IMR-90 (cell line): Measurements from ENCODE around the gene TCFL5. TPM values are rescaled to one million over a fixed set of nuclear protein-coding genes. Genes with fewer than 3 reads are reported as not detected.

ENCODE experiments used
- ATAC-seq: fragments of 200-7000 bp; cut with Tn5 transposase; 2 replicates; pipeline ENCODE4 v1.9.1; 2020; ENCODE audit warnings: low read depth, mild to moderate bottlenecking, moderate library complexity
- BruUV-seq: library from RNA; stranded (reverse); fragments of 400-500 nt; replicated peaks from 2 replicates; lab custom pipeline; 2021; lab: Mats Ljungman, UMichigan
- CTCF ChIA-PET: fragments of 300-600 bp; formaldehyde crosslinking; extraction: SDS; loops from one replicate; lab custom pipeline; 2021; ENCODE audit warnings: antibody characterized with exemption; lab: Yijun Ruan, JAX
- POLR2A ChIA-PET: fragments of 300-600 bp; sonication (Branson Sonifier 250); formaldehyde crosslinking; loops from one replicate; lab custom pipeline; 2022; ENCODE audit warnings: antibody characterized with exemption; ENCODE audit not compliant: unreplicated experiment; lab: Charles Lee
- DNase-seq: peaks from one replicate; pipeline ENCODE4 v3.0.0; 2013
- H2AFZ ChIP-seq: replicated peaks from 2 replicates; pipeline ENCODE3; 2013; ENCODE audit warnings: low read length, mild to moderate bottlenecking; ENCODE audit not compliant: poor library complexity
- H2AK5ac ChIP-seq: 2 replicates; pipeline ENCODE4 v1.6.1; 2013; ENCODE audit warnings: low read depth, low read length, inconsistent platforms
- H2AK9ac ChIP-seq: replicated peaks from 2 replicates; pipeline ENCODE3; 2013; ENCODE audit warnings: mild to moderate bottlenecking, low read depth, low read length, moderate library complexity; ENCODE audit not compliant: poor library complexity
- H2BK120ac ChIP-seq: 2 replicates; pipeline ENCODE4 v1.6.1; 2013; ENCODE audit warnings: low read depth, low read length, inconsistent platforms
- H2BK15ac ChIP-seq: 3 replicates; pipeline ENCODE4 v1.6.1; 2013; ENCODE audit warnings: low read depth, low read length, inconsistent platforms
- H2BK20ac ChIP-seq: 2 replicates; pipeline ENCODE4 v1.6.1; 2013; ENCODE audit warnings: low read depth, mild to moderate bottlenecking, inconsistent platforms, low read length, moderate library complexity
- H2BK5ac ChIP-seq: 2 replicates; pipeline ENCODE4 v1.6.1; 2013; ENCODE audit warnings: mild to moderate bottlenecking, low read depth, low read length, inconsistent platforms; ENCODE audit not compliant: poor library complexity, severe bottlenecking
- H3K14ac ChIP-seq: replicated peaks from 2 replicates; pipeline ENCODE4 v1.6.1; 2013; ENCODE audit warnings: low read depth, low read length, inconsistent platforms
- H3K18ac ChIP-seq: 2 replicates; pipeline ENCODE4 v1.6.1; 2013; ENCODE audit warnings: low read depth, low read length, control low read depth
- H3K23ac ChIP-seq: 2 replicates; pipeline ENCODE4 v1.6.1; 2013; ENCODE audit warnings: low read depth, low read length, inconsistent platforms
- H3K27ac ChIP-seq: 2 replicates; pipeline ENCODE4 v1.5.1; 2013; ENCODE audit warnings: mild to moderate bottlenecking, control low read depth, low read length; ENCODE audit not compliant: insufficient read depth
- H3K27me3 ChIP-seq: 2 replicates; pipeline ENCODE4 v1.6.1; 2013; ENCODE audit warnings: low read length; ENCODE audit not compliant: control insufficient read depth, insufficient read depth
- H3K36me3 ChIP-seq: 2 replicates; pipeline ENCODE4 v1.6.1; 2013; ENCODE audit warnings: low read length, mixed read lengths; ENCODE audit not compliant: control insufficient read depth, insufficient read depth
- H3K4ac ChIP-seq: 2 replicates; pipeline ENCODE4 v1.6.1; 2013; ENCODE audit warnings: low read depth, low read length, inconsistent platforms
- H3K4me1 ChIP-seq: 2 replicates; pipeline ENCODE4 v1.6.1; 2013; ENCODE audit warnings: low read length, mixed read lengths; ENCODE audit not compliant: control insufficient read depth, insufficient read depth
- H3K4me2 ChIP-seq: 2 replicates; pipeline ENCODE4 v1.6.1; 2013; ENCODE audit warnings: low read depth, mild to moderate bottlenecking, control low read depth, low read length, moderate library complexity
- H3K4me3 ChIP-seq: 2 replicates; pipeline ENCODE4 v1.5.1; 2013; ENCODE audit warnings: low read depth, mild to moderate bottlenecking, control low read depth, low read length, moderate library complexity; ENCODE audit not compliant: insufficient read depth
- H3K56ac ChIP-seq: 2 replicates; pipeline ENCODE4 v1.6.1; 2013; ENCODE audit warnings: low read length, inconsistent platforms; ENCODE audit not compliant: insufficient read depth; ENCODE audit errors: extremely low read depth
- H3K79me1 ChIP-seq, 2 experiments: 2 replicates each; pipeline ENCODE4 v1.6.1; 2013; ENCODE audit warnings: low read length in 2 of 2, inconsistent platforms in 1 of 2, low read depth in 1 of 2
- H3K9ac ChIP-seq: 2 replicates; pipeline ENCODE4 v1.6.1; 2013; ENCODE audit warnings: low read depth, low read length, control low read depth
- H3K9me1 ChIP-seq: 2 replicates; pipeline ENCODE4 v1.6.1; 2013; ENCODE audit warnings: low read length, inconsistent platforms; ENCODE audit not compliant: insufficient read depth
- H3K9me3 ChIP-seq: 2 replicates; pipeline ENCODE4 v1.6.1; 2013; ENCODE audit warnings: low read length; ENCODE audit not compliant: control insufficient read depth, insufficient read depth
- H4K20me1 ChIP-seq: 2 replicates; pipeline ENCODE4 v1.6.1; 2013; ENCODE audit warnings: low read length, inconsistent platforms; ENCODE audit not compliant: insufficient read depth
- H4K5ac ChIP-seq: 2 replicates; pipeline ENCODE4 v1.6.1; 2013; ENCODE audit warnings: mild to moderate bottlenecking, low read depth, low read length, control low read depth
- H4K8ac ChIP-seq, 2 experiments: 2 replicates each; pipeline ENCODE4 v1.6.1; 2013; ENCODE audit warnings: low read depth in 2 of 2, low read length in 2 of 2, control low read depth in 1 of 2, inconsistent platforms in 1 of 2
- H4K91ac ChIP-seq: 2 replicates; pipeline ENCODE4 v1.6.1; 2013; ENCODE audit warnings: low read depth, low read length, inconsistent platforms; ENCODE audit not compliant: insufficient read depth
- BHLHE40 ChIP-seq: fragments of 150-350 bp; IDR thresholded peaks from 2 replicates; pipeline ENCODE4 v1.6.1; 2016; ENCODE audit warnings: mild to moderate bottlenecking, low read depth, low read length
- CEBPB ChIP-seq: IDR thresholded peaks from 2 replicates; pipeline ENCODE4 v1.6.1; 2012; ENCODE audit warnings: low read depth, low read length, improper control_type of control experiment
- CHD1 ChIP-seq: IDR thresholded peaks from 2 replicates; pipeline ENCODE4 v1.6.1; 2012; ENCODE audit warnings: low read depth, low read length, improper control_type of control experiment
- CTCF ChIP-seq: conservative IDR thresholded peaks from 2 replicates; pipeline ENCODE4 v1.5.1; 2012; ENCODE audit warnings: mild to moderate bottlenecking, low read depth, low read length, improper control_type of control experiment
- FOS ChIP-seq: fragments of 150-350 bp; IDR thresholded peaks from 2 replicates; pipeline ENCODE4 v1.6.1; 2016; ENCODE audit warnings: low read depth, low read length
- MAFK ChIP-seq: IDR thresholded peaks from 2 replicates; pipeline ENCODE4 v1.6.1; 2012; ENCODE audit warnings: low read depth, low read length, improper control_type of control experiment
- MAZ ChIP-seq: IDR thresholded peaks from 2 replicates; pipeline ENCODE4 v1.6.1; 2012; ENCODE audit warnings: low read depth, mild to moderate bottlenecking, low read length, improper control_type of control experiment, moderate library complexity, borderline replicate concordance
- MXI1 ChIP-seq: IDR thresholded peaks from 2 replicates; pipeline ENCODE4 v1.6.1; 2012; ENCODE audit warnings: low read depth, mild to moderate bottlenecking, low read length, moderate library complexity, borderline replicate concordance
- NFE2L2 ChIP-seq: fragments of 150-350 bp; IDR thresholded peaks from 2 replicates; pipeline ENCODE4 v1.6.1; 2016; ENCODE audit warnings: low read depth, mild to moderate bottlenecking, low read length
- POLR2A ChIP-seq: IDR thresholded peaks from 2 replicates; pipeline ENCODE4 v1.6.1; 2012; ENCODE audit warnings: mild to moderate bottlenecking, low read depth, low read length
- RCOR1 ChIP-seq: IDR thresholded peaks from 2 replicates; pipeline ENCODE4 v1.6.1; 2012; ENCODE audit warnings: mild to moderate bottlenecking, low read length, improper control_type of control experiment; ENCODE audit not compliant: insufficient replicate concordance
- RFX5 ChIP-seq: IDR thresholded peaks from 2 replicates; pipeline ENCODE4 v1.8.0; 2012; ENCODE audit warnings: low read depth, mild to moderate bottlenecking, low read length, moderate library complexity
- SMC3 ChIP-seq: fragments of 150-350 bp; IDR thresholded peaks from 2 replicates; pipeline ENCODE4 v1.6.1; 2016; ENCODE audit warnings: low read depth, mild to moderate bottlenecking, antibody characterized with exemption, low read length, moderate library complexity
- USF2 ChIP-seq: fragments of 150-350 bp; IDR thresholded peaks from 2 replicates; pipeline ENCODE4 v1.6.1; 2017; ENCODE audit warnings: mild to moderate bottlenecking, antibody characterized with exemption, low read length, low read depth
- WGBS, 2 experiments: methylation state at CpG; one replicate each; pipeline versions ENCODE4 v1.1.5 to v1.1.7; 2013; ENCODE audit warnings: missing lambda C conversion rate in 2 of 2; ENCODE audit not compliant: insufficient read length in 1 of 2; ENCODE audit errors: extremely low coverage in 2 of 2; 5-methylcytosine and 5-hydroxymethylcytosine counted together
- dilution Hi-C: fragments of 300-500 bp; cut with HindIII; formaldehyde crosslinking; loops from one replicate; pipeline ENCODE4 v1.14.3; 2018; ENCODE audit warnings: low sequenced_read_pairs; ENCODE audit not compliant: unreplicated experiment
- in situ Hi-C: fragments of 300-500 bp; cut with MboI; formaldehyde crosslinking; loops from 3 replicates; pipeline ENCODE4 v1.14.3; 2019; ENCODE audit warnings: low sequenced_read_pairs, inconsistent platforms, mixed read lengths
- intact Hi-C: fragments of 100-400 bp; cut with micrococcal nuclease; formaldehyde crosslinking; loops from 2 replicates; pipeline ENCODE4 v1.10.0; 2022
- polyA plus RNA-seq, 3 experiments: library from polyadenylated mRNA; depleted of rRNA; stranded (reverse); fragments of >200 nt; gene quantifications; 2 replicates each; pipeline ENCODE4 v1.2.3, GENCODE V29; 2012; ENCODE audit warnings: low replicate concordance in 1 of 3
- total RNA-seq: library from RNA; depleted of rRNA; stranded (reverse); fragments of >200 nt; gene quantifications from 2 replicates; pipeline ENCODE4 v1.2.3, GENCODE V29; 2012
- TF ChIP-seq, protein P1 (sequence below): fragments of 150-350 bp; IDR thresholded peaks from 2 replicates; pipeline ENCODE4 v1.6.1; 2016; ENCODE audit warnings: low read depth, mild to moderate bottlenecking, low read length, moderate library complexity, borderline replicate concordance

The TCFL5 gene
- total and polyA plus RNA-seq, 2 of the 4 experiments (the other 2 are of a cell fraction) = 6.0 to 8.2 TPM

DNA sequence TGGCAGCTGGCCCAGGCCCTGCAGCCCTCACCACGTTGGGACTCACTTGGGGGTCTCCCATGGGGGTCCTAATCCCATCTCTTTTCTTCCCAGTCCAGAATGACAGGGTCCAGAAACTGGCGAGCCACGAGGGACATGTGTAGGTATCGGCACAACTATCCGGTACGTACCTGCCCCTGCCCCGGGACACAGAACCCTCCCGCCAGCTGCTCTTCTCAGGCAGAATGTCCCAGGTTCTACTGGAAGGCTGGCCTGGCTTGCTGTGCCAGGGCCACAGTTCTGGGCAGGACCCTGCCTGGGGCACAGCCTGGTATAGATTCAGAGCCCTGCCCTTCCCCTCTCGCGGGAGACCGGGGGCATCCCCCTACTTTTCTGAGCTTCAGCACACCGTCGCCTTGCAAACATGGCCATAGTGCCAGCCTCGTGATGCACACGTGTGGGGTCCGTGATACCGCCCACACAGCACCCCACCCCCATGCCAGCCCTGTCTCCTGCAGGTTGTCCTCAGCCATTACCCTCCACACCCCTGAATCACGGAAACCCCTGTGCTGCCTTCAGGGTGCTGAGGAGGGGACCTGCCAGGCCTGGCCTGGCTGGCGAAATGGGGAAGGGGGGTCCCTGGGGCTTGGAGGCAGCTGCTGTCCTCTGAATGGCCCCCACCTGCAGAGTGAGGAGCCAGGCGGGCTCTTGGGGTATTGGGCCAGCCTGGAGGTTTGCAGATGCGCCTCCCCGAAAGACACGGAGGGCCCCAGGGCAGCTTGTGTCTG, 54.0 kb downstream of the TCFL5 start:
- H3K4me1 ChIP-seq = peaks cover 10% of the 10 kb centered on the region
- no peak overlapping the region for H3K23ac ChIP-seq
- no peak overlapping the region; the same call in 1 of the 2 replicates for H3K4ac ChIP-seq
- peaks cover 19 to 45% of the 10 kb centered on the region in 2 experiments for H3K79me1 ChIP-seq
- no peak overlapping the region for H3K4me2 ChIP-seq
- H4K20me1 ChIP-seq = peaks cover 47% of the 10 kb centered on the region
- ATAC-seq (no peak), DNase-seq (no peak)
- no peak overlapping the region for H4K91ac ChIP-seq
- POLR2A ChIA-PET = no interaction called here
- no peak overlapping the region for H4K5ac ChIP-seq
- in situ Hi-C loops = no loop called here
- no peak overlapping the region for H3K14ac ChIP-seq
- H2BK20ac ChIP-seq = no peak overlapping the region
- CTCF ChIA-PET = no interaction called here
- no peak overlapping the region for H4K8ac ChIP-seq
- H3K27me3 ChIP-seq = no peaks in the 10 kb centered on the region
- 91% methylated on average over 19 of the region's 23 CpGs; no CpG with 5 or more reads in 1 of the 2 experiments for WGBS, 2 experiments
- no peak overlapping the region for H3K9ac ChIP-seq
- no peak overlapping the region for H2BK120ac ChIP-seq
- H3K56ac ChIP-seq = no peak overlapping the region
- no peak overlapping the region for H3K27ac ChIP-seq
- H3K36me3 ChIP-seq = peaks cover 41% of the 10 kb centered on the region
- no peak overlapping the region for H2AK5ac ChIP-seq
- no peaks in the 10 kb centered on the region for H3K9me1 ChIP-seq
- dilution Hi-C loops = no loop called here
- H2BK15ac ChIP-seq = no peak overlapping the region
- no TSS peak for BruUV-seq
- no peak overlapping the region for H3K18ac ChIP-seq
- intact Hi-C loops = loop anchor here (1.0 to 5.0 kb wide), 2 partner anchors 139 to 200 kb away; partner anchors contain the start of gene BHLHE23
- H2BK5ac ChIP-seq = no peak overlapping the region
- H2AFZ ChIP-seq = peak overlapping the region; percentile 6
- H2AK9ac ChIP-seq = no peak overlapping the region
- no peaks in the 10 kb centered on the region for H3K9me3 ChIP-seq
- H3K4me3 ChIP-seq = no peak overlapping the region
- TF ChIP-seq RFX5 = no peak
- no peak for TF ChIP-seq MAZ
- no peak for TF ChIP-seq MAFK
- no peak for TF ChIP-seq CEBPB
- no peak for TF ChIP-seq NFE2L2
- TF ChIP-seq, protein P1, sequence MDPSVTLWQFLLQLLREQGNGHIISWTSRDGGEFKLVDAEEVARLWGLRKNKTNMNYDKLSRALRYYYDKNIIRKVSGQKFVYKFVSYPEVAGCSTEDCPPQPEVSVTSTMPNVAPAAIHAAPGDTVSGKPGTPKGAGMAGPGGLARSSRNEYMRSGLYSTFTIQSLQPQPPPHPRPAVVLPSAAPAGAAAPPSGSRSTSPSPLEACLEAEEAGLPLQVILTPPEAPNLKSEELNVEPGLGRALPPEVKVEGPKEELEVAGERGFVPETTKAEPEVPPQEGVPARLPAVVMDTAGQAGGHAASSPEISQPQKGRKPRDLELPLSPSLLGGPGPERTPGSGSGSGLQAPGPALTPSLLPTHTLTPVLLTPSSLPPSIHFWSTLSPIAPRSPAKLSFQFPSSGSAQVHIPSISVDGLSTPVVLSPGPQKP = no peak
- TF ChIP-seq BHLHE40 = no peak
- no peak for TF ChIP-seq CHD1
- TF ChIP-seq USF2 = no peak
- TF ChIP-seq POLR2A = no peak
- no peak for TF ChIP-seq MXI1
- TF ChIP-seq SMC3 = no peak
- TF ChIP-seq RCOR1 = no peak
- TF ChIP-seq FOS = no peak
- no peak for TF ChIP-seq CTCF
